Ramos (cell line): ENCODE results near the gene CAMK1.

Experiments used
- in situ Hi-C: fragments of 300-500 bp; cut with MboI; formaldehyde crosslinking; loops from one replicate; pipeline ENCODE4 v1.14.3; 2022; ENCODE audit warnings: low sequenced_read_pairs; ENCODE audit not compliant: unreplicated experiment

The CAMK1 gene

DNA sequence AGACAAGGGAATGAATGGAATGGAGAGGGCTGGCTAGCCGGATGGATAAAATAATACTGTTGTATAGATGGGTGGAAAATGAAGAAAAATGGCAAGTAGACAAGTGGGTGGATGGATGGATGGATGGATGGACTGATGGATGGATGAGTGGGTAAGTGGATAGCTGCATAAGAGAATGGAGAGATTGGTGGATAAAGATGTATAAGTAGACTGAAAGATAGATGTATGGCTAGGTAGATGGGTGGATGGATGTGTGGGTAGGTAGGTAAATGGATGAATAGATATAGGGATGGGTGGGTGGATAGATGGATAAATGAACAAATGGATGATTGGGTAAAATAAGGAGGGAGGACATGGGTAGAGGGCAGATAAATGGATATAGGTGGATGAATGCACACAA, 52.2 kb downstream of the CAMK1 start:
- in situ Hi-C loops = no loop called here

DNA sequence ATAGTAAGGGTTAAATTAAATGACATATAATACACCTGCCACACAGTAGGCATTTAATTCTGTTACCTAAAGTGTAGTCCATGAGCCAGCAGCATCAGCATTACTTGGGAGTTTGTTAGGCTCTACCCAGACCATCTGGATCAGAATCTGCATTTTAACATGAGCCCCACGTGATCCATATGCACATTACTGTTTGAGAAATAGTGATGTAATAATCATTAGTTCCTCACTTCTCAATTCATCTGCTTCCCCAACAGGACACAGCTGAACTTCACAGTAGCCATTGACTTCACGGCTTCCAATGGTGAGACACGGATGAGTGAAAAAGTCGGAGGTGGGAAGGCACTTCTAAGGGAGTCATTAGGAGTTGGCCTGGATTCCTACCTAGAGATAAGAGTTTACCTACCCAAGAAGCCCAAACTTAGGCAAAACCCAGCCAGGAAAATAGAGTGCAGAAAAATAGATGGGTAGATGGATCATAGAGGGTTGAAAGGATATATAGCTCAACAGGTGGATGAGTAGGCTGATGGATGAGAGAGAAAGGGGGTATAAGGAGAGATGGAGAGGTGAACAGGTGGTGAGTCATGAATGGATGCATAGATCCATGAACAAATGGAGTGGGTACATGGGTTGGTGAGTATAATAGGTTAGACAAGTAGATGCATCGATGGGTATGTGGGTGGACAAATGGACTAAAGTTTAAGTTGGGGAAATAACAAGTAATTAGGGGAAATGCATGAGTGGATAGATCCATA, 52.8 kb downstream of the CAMK1 start:
- in situ Hi-C loops = no loop called here

DNA sequence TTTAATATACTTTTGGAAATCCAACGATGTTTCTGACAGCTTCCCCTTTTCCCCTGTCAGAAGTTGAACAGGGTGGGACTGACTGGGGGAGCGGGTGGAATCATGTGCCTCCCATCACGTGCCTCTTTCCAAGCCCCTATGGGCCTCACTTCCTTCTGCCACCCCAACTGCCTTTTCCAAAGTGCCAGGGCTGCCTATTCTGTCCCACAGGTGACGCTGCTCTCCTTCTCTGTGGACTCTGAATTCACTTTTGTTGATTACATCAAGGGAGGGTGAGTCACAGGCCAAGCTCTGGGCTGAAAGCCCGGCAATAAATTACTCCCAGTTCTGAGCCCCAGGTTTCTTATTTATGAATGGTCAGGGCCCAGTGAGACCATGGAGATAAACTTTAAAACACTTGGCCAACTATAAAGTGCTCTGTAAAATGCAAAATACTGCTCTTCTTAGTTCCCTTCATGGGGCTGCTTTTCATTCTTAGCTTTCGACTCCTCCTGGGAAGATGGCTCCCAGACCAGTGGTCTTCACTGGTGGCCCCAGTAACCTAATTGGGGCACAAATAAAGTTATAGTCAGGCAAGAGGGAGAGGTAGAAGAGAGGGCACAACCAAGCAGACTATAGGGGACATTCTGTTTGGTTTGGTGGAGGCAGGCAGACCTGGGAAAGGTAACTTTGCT, 53.8 kb downstream of the CAMK1 start:
- in situ Hi-C loops = no loop called here

DNA sequence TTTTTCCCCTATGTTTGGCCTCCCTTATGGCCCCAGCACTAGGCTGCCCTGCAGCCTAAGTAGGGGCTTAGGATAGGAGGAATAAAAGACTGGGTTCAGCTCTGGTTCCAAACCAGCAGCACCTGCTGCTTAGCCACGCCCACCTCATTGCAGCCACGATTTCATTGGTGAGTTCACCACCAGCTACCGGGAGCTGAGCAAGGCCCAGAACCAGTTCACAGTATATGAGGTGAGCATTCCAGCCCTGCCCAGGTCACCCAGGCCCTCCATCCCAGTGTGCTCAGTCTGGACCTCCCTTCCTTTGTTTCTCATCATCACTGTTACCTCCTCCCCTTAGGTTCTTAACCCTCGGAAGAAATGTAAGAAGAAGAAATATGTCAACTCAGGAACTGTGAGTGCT, 54.6 kb downstream of the CAMK1 start:
- in situ Hi-C loops = no loop called here

DNA sequence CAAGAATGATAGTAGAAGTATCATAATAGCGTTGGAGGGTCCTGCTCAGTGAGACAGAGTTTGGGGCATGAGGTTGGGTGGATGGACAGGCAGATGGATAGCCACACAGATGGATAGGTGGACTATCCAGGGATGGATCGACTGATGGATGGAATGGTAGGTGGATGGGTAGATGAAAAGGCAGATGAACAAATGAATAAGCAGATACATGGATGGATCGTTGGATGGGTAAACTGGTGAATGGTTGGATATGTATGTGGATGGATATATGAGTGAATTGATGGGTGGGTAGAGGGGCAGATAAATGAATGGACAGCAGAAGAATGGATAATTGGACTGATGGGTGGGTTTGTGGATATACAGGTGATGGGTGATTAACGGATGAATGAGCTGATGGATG, 56.6 kb downstream of the CAMK1 start:
- in situ Hi-C loops = no loop called here

DNA sequence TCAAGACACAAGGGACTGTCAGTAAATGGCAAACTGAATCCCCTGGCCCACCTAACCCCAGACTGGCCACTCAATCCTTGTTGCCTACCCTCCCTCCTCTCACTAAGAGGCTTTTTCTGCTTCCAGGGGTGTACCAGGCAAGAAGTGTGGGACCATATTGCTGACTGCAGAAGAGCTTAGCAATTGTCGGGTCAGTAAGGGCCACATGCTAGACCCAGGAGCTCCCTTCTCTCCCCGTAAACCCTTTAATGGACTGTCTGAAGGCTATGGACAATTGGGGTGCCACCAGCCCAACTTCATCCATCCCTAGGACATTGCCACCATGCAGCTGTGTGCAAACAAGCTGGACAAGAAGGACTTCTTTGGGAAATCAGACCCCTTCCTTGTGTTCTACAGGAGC, 57.3 kb downstream of the CAMK1 start:
- in situ Hi-C loops = no loop called here

DNA sequence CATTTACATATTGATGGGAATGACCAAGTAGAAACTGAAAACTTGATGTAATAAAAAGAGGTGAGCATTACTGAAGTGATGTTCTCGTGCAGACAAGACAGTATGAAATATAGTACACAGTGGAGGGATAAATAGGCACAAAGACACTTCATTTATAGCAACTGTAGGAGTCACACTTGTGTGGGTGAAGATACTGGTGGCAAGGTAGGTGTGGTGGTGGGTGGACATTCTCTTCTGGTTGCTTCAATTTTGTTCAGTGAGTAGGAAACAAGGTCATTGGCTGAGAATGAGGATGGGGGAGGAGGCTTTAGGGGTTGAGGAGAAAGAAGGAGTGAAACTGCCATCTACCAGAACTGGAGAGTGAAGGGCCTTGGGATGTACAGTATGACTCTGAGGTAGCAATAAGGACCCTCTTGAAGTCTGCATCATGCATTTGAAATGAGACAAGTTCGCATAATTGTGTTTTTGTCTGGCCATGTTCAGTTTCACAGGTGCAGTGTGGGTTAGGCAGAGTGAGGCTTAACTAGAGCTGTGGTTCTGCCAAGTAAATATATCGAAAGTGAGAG, 59.5 kb downstream of the CAMK1 start:
- in situ Hi-C loops = no loop called here
